ENCODE data around the gene CELF4. TPM values are rescaled to one million over a fixed set of nuclear protein-coding genes. Genes with fewer than 3 reads are reported as not detected.

The CELF4 gene
- total and polyA plus RNA-seq, 5 donors from 2014 or later = 0.08 to 0.30 (median 0.08) TPM; not detected in 2

DNA sequence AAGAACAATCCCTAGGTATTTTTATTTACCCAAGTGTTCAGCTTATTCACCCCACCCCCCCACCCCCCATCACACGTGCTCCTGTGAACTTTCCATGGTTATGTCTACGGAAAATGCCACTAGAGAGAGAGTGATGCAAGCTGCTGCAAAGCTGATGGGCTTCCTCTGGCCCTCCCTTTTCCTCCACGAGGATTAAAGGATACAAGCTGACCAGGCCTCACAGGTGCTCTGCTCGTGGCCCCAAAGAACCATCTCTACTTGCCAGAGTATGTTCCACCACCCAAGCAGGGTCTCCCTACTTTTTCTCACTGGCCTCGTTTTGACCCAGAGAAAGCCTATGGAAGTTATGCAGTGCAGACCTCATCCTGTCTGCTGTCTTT lies 342.6 kb downstream of the CELF4 start:
- no peaks in the 10 kb centered on the region for H3K4me1 ChIP-seq (ENCODE audit: control insufficient read depth, insufficient read depth, low read length, poor library complexity, severe bottlenecking)
- no peaks in the 10 kb centered on the region for H3K36me3 ChIP-seq (ENCODE audit: control insufficient read depth, insufficient read depth, low read length)
- Mint-ChIP-seq H3K27ac (no peak overlapping the region), H3K27me3 (no peaks in the 10 kb centered on the region), H3K9me3 (peaks cover 0 to 4% (median 1%) of the 10 kb centered on the region in 7 donors), H3K4me1 (peaks cover 0 to 7% (median 0%) of the 10 kb centered on the region in 4 donors), H3K4me3 (no peak overlapping the region), H3K36me3 (peaks cover 34% of the 10 kb centered on the region)
- ATAC-seq (ENCODE audit: low read depth in 2 of 2) = no peak
- no peak overlapping the region for H3K4me3 ChIP-seq (ENCODE audit: low read depth, low read length)
- H3K9me3 ChIP-seq (ENCODE audit: control insufficient read depth in 2 of 2, low read length in 2 of 2) = no peaks in the 10 kb centered on the region
- DNase-seq = no peak
- H3K27ac ChIP-seq (ENCODE audit: insufficient read depth, low read length, poor library complexity, severe bottlenecking) = no peak overlapping the region
- H3K27me3 ChIP-seq (ENCODE audit: control insufficient read depth, insufficient read depth, low read length) = no peaks in the 10 kb centered on the region

GRCh38 chr18:37222354-37222998 lies 343.1 kb downstream of the CELF4 start:
- no peaks in the 10 kb centered on the region for H3K27me3 Mint-ChIP-seq
- peaks cover 29% of the 10 kb centered on the region for H3K36me3 Mint-ChIP-seq
- no peak for ATAC-seq (ENCODE audit: low read depth in 2 of 2)
- H3K4me3 ChIP-seq (ENCODE audit: low read depth, low read length) = no peak overlapping the region
- H3K4me3 Mint-ChIP-seq = no peak overlapping the region
- no peak overlapping the region for H3K27ac ChIP-seq (ENCODE audit: insufficient read depth, low read length, poor library complexity, severe bottlenecking)
- H3K27ac Mint-ChIP-seq = no peak overlapping the region
- no peaks in the 10 kb centered on the region for H3K27me3 ChIP-seq (ENCODE audit: control insufficient read depth, insufficient read depth, low read length)
- H3K9me3 ChIP-seq (ENCODE audit: control insufficient read depth in 2 of 2, low read length in 2 of 2) = no peaks in the 10 kb centered on the region
- H3K4me1 ChIP-seq (ENCODE audit: control insufficient read depth, insufficient read depth, low read length, poor library complexity, severe bottlenecking) = no peaks in the 10 kb centered on the region
- H3K36me3 ChIP-seq (ENCODE audit: control insufficient read depth, insufficient read depth, low read length) = no peaks in the 10 kb centered on the region
- H3K4me1 Mint-ChIP-seq = peaks cover 0 to 8% (median 0%) of the 10 kb centered on the region in 4 donors
- no peak for DNase-seq
- H3K9me3 Mint-ChIP-seq = peaks cover 0 to 2% (median 2%) of the 10 kb centered on the region in 7 donors

- Histone ChIP-seq H3K36me3 (ENCODE audit: control insufficient read depth, insufficient read depth, low read length) (no peaks in the 10 kb centered on the region), H3K27ac (ENCODE audit: insufficient read depth, low read length, poor library complexity, severe bottlenecking) (no peak overlapping the region), H3K27me3 (ENCODE audit: control insufficient read depth, insufficient read depth, low read length) (no peaks in the 10 kb centered on the region), H3K4me1 (ENCODE audit: control insufficient read depth, insufficient read depth, low read length, poor library complexity, severe bottlenecking) (no peaks in the 10 kb centered on the region), H3K4me3 (ENCODE audit: low read depth, low read length) (no peak overlapping the region), H3K9me3 (ENCODE audit: control insufficient read depth in 2 of 2, low read length in 2 of 2) (no peaks in the 10 kb centered on the region)
- Mint-ChIP-seq H3K36me3 (peaks cover 19% of the 10 kb centered on the region), H3K27me3 (no peaks in the 10 kb centered on the region), H3K4me1 (peaks cover 0 to 10% (median 0%) of the 10 kb centered on the region in 4 donors), H3K27ac (no peak overlapping the region), H3K9me3 (peaks cover 0 to 21% (median 6%) of the 10 kb centered on the region in 7 donors), H3K4me3 (no peak overlapping the region)
- no peak for DNase-seq
- no peak for ATAC-seq (ENCODE audit: low read depth in 2 of 2)
Observed at GRCh38 chr18:37219257-37219656, 346.3 kb downstream of the CELF4 start.

DNA sequence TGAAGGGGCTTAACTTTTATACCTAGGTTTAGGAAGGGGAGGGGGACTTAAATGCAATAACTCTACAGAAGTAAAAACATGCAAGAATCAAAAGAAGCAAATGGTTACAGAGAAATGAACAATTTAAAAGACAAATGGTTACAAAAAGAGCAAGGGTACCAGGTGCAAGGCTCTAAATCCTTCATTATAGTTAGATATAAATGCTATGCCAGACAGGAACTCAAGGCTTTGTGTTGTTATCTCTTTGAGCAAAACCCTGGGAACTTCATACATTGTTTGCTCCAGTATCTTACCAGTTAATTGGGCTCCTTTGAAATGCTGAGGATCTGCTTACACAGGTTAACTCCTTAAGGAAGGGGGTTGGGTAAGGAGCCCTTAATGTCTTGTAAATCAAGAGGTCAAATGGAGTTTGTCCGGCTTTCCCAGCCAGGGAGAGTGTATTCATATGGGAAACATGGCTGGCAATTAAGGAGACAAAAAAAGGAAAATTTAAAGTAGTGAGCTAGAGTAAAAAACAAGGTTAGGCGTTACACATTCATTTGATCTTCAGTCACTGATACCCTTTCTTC lies 347.5 kb downstream of the CELF4 start:
- no peaks in the 10 kb centered on the region for H3K4me1 ChIP-seq (ENCODE audit: control insufficient read depth, insufficient read depth, low read length, poor library complexity, severe bottlenecking)
- no peaks in the 10 kb centered on the region for H3K9me3 ChIP-seq (ENCODE audit: control insufficient read depth in 2 of 2, low read length in 2 of 2)
- Mint-ChIP-seq H3K4me3 (no peak overlapping the region), H3K4me1 (peaks cover 0 to 10% (median 0%) of the 10 kb centered on the region in 4 donors), H3K27ac (no peak overlapping the region), H3K9me3 (peaks cover 1 to 28% (median 6%) of the 10 kb centered on the region in 7 donors), H3K27me3 (no peaks in the 10 kb centered on the region), H3K36me3 (peaks cover 16% of the 10 kb centered on the region)
- no peak overlapping the region for H3K27ac ChIP-seq (ENCODE audit: insufficient read depth, low read length, poor library complexity, severe bottlenecking)
- ATAC-seq (ENCODE audit: low read depth in 2 of 2) = no peak
- DNase-seq = no peak
- no peak overlapping the region for H3K4me3 ChIP-seq (ENCODE audit: low read depth, low read length)
- no peaks in the 10 kb centered on the region for H3K36me3 ChIP-seq (ENCODE audit: control insufficient read depth, insufficient read depth, low read length)
- H3K27me3 ChIP-seq (ENCODE audit: control insufficient read depth, insufficient read depth, low read length) = no peaks in the 10 kb centered on the region

GRCh38 chr18:37210781-37211180 lies 354.8 kb downstream of the CELF4 start:
- Histone ChIP-seq H3K4me1 (ENCODE audit: control insufficient read depth, insufficient read depth, low read length, poor library complexity, severe bottlenecking) (no peaks in the 10 kb centered on the region), H3K4me3 (ENCODE audit: low read depth, low read length) (no peak overlapping the region), H3K36me3 (ENCODE audit: control insufficient read depth, insufficient read depth, low read length) (no peaks in the 10 kb centered on the region), H3K27ac (ENCODE audit: insufficient read depth, low read length, poor library complexity, severe bottlenecking) (no peak overlapping the region), H3K27me3 (ENCODE audit: control insufficient read depth, insufficient read depth, low read length) (no peaks in the 10 kb centered on the region), H3K9me3 (ENCODE audit: control insufficient read depth in 2 of 2, low read length in 2 of 2) (no peaks in the 10 kb centered on the region)
- ATAC-seq (ENCODE audit: low read depth in 2 of 2) (no peak), DNase-seq (no peak)
- Mint-ChIP-seq H3K27me3 (no peaks in the 10 kb centered on the region), H3K36me3 (peaks cover 7% of the 10 kb centered on the region), H3K4me1 (no peaks in the 10 kb centered on the region), H3K9me3 (peaks cover 0 to 20% (median 3%) of the 10 kb centered on the region in 7 donors), H3K4me3 (no peak overlapping the region), H3K27ac (no peak overlapping the region)

- no peak for ATAC-seq (ENCODE audit: low read depth in 2 of 2)
- no peaks in the 10 kb centered on the region for H3K36me3 Mint-ChIP-seq
- H3K27me3 Mint-ChIP-seq = no peaks in the 10 kb centered on the region
Observed at GRCh38 chr18:37207343-37207742, 358.3 kb downstream of the CELF4 start.

GRCh38 chr18:37199741-37200140 lies 365.9 kb downstream of the CELF4 start:
- Histone ChIP-seq H3K4me3 (ENCODE audit: low read depth, low read length) (no peak overlapping the region), H3K36me3 (ENCODE audit: control insufficient read depth, insufficient read depth, low read length) (no peaks in the 10 kb centered on the region), H3K4me1 (ENCODE audit: control insufficient read depth, insufficient read depth, low read length, poor library complexity, severe bottlenecking) (no peaks in the 10 kb centered on the region), H3K27ac (ENCODE audit: insufficient read depth, low read length, poor library complexity, severe bottlenecking) (no peak overlapping the region), H3K9me3 (ENCODE audit: control insufficient read depth in 2 of 2, low read length in 2 of 2) (peaks cover 3 to 7% of the 10 kb centered on the region in 2 experiments), H3K27me3 (ENCODE audit: control insufficient read depth, insufficient read depth, low read length) (no peaks in the 10 kb centered on the region)
- Mint-ChIP-seq H3K4me3 (no peak overlapping the region), H3K36me3 (peaks cover 23% of the 10 kb centered on the region), H3K27ac (no peak overlapping the region), H3K4me1 (no peaks in the 10 kb centered on the region), H3K27me3 (no peaks in the 10 kb centered on the region), H3K9me3 (peaks cover 1 to 39% (median 15%) of the 10 kb centered on the region in 7 donors)
- DNase-seq = no peak
- no peak for ATAC-seq (ENCODE audit: low read depth in 2 of 2)

More at GRCh38 chr18:37207343-37207742, 358.3 kb downstream of the CELF4 start:
- peaks cover 3 to 7% of the 10 kb centered on the region in 2 experiments for H3K9me3 ChIP-seq (ENCODE audit: control insufficient read depth in 2 of 2, low read length in 2 of 2)
- H3K27ac Mint-ChIP-seq = no peak overlapping the region
- H3K4me3 ChIP-seq (ENCODE audit: low read depth, low read length) = no peak overlapping the region
- H3K4me3 Mint-ChIP-seq = no peak overlapping the region
- H3K27ac ChIP-seq (ENCODE audit: insufficient read depth, low read length, poor library complexity, severe bottlenecking) = no peak overlapping the region
- H3K4me1 Mint-ChIP-seq = no peaks in the 10 kb centered on the region
- no peaks in the 10 kb centered on the region for H3K27me3 ChIP-seq (ENCODE audit: control insufficient read depth, insufficient read depth, low read length)
- peaks cover 0 to 11% (median 4%) of the 10 kb centered on the region in 7 donors for H3K9me3 Mint-ChIP-seq
- no peaks in the 10 kb centered on the region for H3K4me1 ChIP-seq (ENCODE audit: control insufficient read depth, insufficient read depth, low read length, poor library complexity, severe bottlenecking)
- DNase-seq = no peak
- H3K36me3 ChIP-seq (ENCODE audit: control insufficient read depth, insufficient read depth, low read length) = no peaks in the 10 kb centered on the region
